A549 (cell line): ENCODE data around the gene AMN1. TPM values are rescaled to one million over a fixed set of nuclear protein-coding genes. Genes with fewer than 3 reads are reported as not detected.

Source experiments
- ATAC-seq, 2 experiments: fragments of 200-7000 bp in 1 of 2; fragments of >200 bp in 1 of 2; cut with Nextera tagmentation in 1 of 2; cut with Tn5 transposase in 1 of 2; 3 replicates each; pipeline versions ENCODE4 v1.8.0 to v1.9.1; 2018 to 2020; ENCODE audit warnings: mild to moderate bottlenecking in 1 of 2, moderate library complexity in 1 of 2
- CTCF ChIA-PET: fragments of 300-600 bp; sonication (Branson Sonifier 250); formaldehyde crosslinking; extraction: SDS; loops from one replicate; lab custom pipeline; 2021; ENCODE audit warnings: antibody characterized with exemption, inconsistent platforms; lab: Yijun Ruan, JAX
- POLR2A ChIA-PET: fragments of 350-600 bp; formaldehyde crosslinking; extraction: SDS; loops from one replicate; lab custom pipeline; 2021; ENCODE audit warnings: antibody characterized with exemption, inconsistent platforms; lab: Yijun Ruan, JAX
- DNase-seq, 2 experiments: peaks; one replicate each; pipeline versions ENCODE4 v3.0.0 to v3.0.0-alpha.2; 2011 to 2016; ENCODE audit warnings: low read depth in 1 of 2, low spot score in 1 of 2
- FAIRE-seq: peaks from 2 replicates; lab custom pipeline; 2011; peaks lifted over from hg19 to GRCh38; lab: Jason Lieb, UNC
- H3K27ac ChIP-seq, 2 experiments: fragments of >200 bp; sonication (Bioruptor Twin); formaldehyde crosslinking; 3 replicates each; pipeline ENCODE4 v1.5.1; 2016 to 2017
- H3K4me1 ChIP-seq: fragments of >200 bp; sonication (Bioruptor Twin); formaldehyde crosslinking; 3 replicates; pipeline ENCODE4 v1.6.1; 2016
- H3K4me2 ChIP-seq: fragments of >200 bp; sonication (Bioruptor Twin); formaldehyde crosslinking; 3 replicates; pipeline ENCODE4 v1.6.1; 2016
- H3K4me3 ChIP-seq: fragments of >200 bp; sonication (Bioruptor Twin); formaldehyde crosslinking; 3 replicates; pipeline ENCODE4 v1.5.1; 2016
- H3K9me3 ChIP-seq: fragments of >200 bp; sonication (Bioruptor Twin); formaldehyde crosslinking; 3 replicates; pipeline ENCODE4 v1.6.1; 2016
- BHLHE40 ChIP-seq: IDR thresholded peaks from 2 replicates; pipeline ENCODE4 v1.6.1; 2012; ENCODE audit warnings: low read depth, low read length, inconsistent platforms
- CBX8 ChIP-seq: fragments of 200-600 bp; sonication (generic); IDR thresholded peaks from 2 replicates; pipeline ENCODE4 v1.6.1; 2016
- CEBPB ChIP-seq, 2 experiments: fragments of >200 bp in 1 of 2; sonication (Bioruptor Twin) in 1 of 2; formaldehyde crosslinking in 1 of 2; IDR thresholded peaks; 2 replicates each; pipeline ENCODE4 v1.6.1; 2012 to 2016
- CHD4 ChIP-seq: fragments of 200-600 bp; sonication (generic); IDR thresholded peaks from 2 replicates; pipeline ENCODE4 v1.6.1; 2016; ENCODE audit warnings: antibody characterized with exemption, mild to moderate bottlenecking, borderline replicate concordance
- EHF ChIP-seq: fragments of 250-450 bp; sonication (Bioruptor Pico); IDR thresholded peaks from 2 replicates; pipeline ENCODE4 v1.5.0; 2020; ENCODE audit warnings: mild to moderate bottlenecking
- HOXB5 ChIP-seq: fragments of 250-450 bp; sonication (Bioruptor Pico); IDR thresholded peaks from 2 replicates; pipeline ENCODE4 v1.5.0; 2020; ENCODE audit warnings: mild to moderate bottlenecking, moderate library complexity
- KDM1A ChIP-seq: fragments of 200-600 bp; sonication (generic); IDR thresholded peaks from 2 replicates; pipeline ENCODE4 v1.6.1; 2016; ENCODE audit warnings: low read depth, mild to moderate bottlenecking
- KDM5A ChIP-seq: fragments of 200-600 bp; sonication (generic); IDR thresholded peaks from 2 replicates; pipeline ENCODE4 v1.6.1; 2016; ENCODE audit warnings: antibody characterized with exemption, mild to moderate bottlenecking
- MAZ ChIP-seq: fragments of 150-350 bp; IDR thresholded peaks from 2 replicates; pipeline ENCODE4 v1.6.1; 2014; ENCODE audit warnings: antibody characterized with exemption, low read depth, low read length, borderline replicate concordance
- NPAS2 ChIP-seq: fragments of 250-450 bp; sonication (Bioruptor Pico); IDR thresholded peaks from 2 replicates; pipeline ENCODE4 v1.8.0; 2022; ENCODE audit warnings: mild to moderate bottlenecking, moderate library complexity, borderline replicate concordance
- POLR2A ChIP-seq: IDR thresholded peaks from 2 replicates; pipeline ENCODE4 v1.6.1; 2012; ENCODE audit warnings: mild to moderate bottlenecking, low read length
- POLR2AphosphoS2 ChIP-seq: conservative IDR thresholded peaks from 2 replicates; pipeline ENCODE4 v1.6.1; 2012; ENCODE audit warnings: low read length, improper control_type of control experiment, inconsistent platforms
- RNF2 ChIP-seq: fragments of 200-600 bp; sonication (generic); IDR thresholded peaks from 2 replicates; pipeline ENCODE4 v1.6.1; 2016; ENCODE audit warnings: low read depth, mild to moderate bottlenecking, antibody characterized with exemption, moderate library complexity, borderline replicate concordance
- TP53 ChIP-seq: fragments of 250-450 bp; sonication (Bioruptor Pico); IDR thresholded peaks from 2 replicates; pipeline ENCODE4 v1.5.0; 2021; ENCODE audit warnings: mild to moderate bottlenecking, moderate library complexity
- ZC3H11A ChIP-seq: fragments of 450-650 bp; IDR thresholded peaks from 2 replicates; pipeline ENCODE4 v1.6.1; 2014; ENCODE audit warnings: antibody characterized with exemption, mild to moderate bottlenecking
- ZFP36 ChIP-seq: fragments of 450-650 bp; IDR thresholded peaks from 2 replicates; pipeline ENCODE4 v1.6.1; 2014; ENCODE audit warnings: borderline replicate concordance; ENCODE audit not compliant: partially characterized antibody
- WGBS: methylation state at CpG from one replicate; pipeline ENCODE4 v1.1.6; 2017; ENCODE audit errors: missing lambda C conversion rate; 5-methylcytosine and 5-hydroxymethylcytosine counted together
- polyA plus RNA-seq, 4 experiments: library from polyadenylated mRNA; depleted of rRNA in 3 of 4; stranded (reverse); fragments of >200 nt; fragmentation: RNase III in 1 of 4; extraction: RNeasy Plus Mini Kit Qiagen cat#74134 plus additional on column Dnase treatment in 1 of 4; gene quantifications; 2 replicates in 3 of 4; 3 replicates in 1 of 4; pipeline ENCODE4 v1.2.3, GENCODE V29; 2011 to 2017
- TF ChIP-seq, protein P1 (sequence below): IDR thresholded peaks from 2 replicates; pipeline ENCODE4 v1.6.1; 2012; ENCODE audit warnings: low read depth, borderline replicate concordance
- TF ChIP-seq, protein P2 (sequence below): fragments of 200-600 bp; sonication (generic); IDR thresholded peaks from 2 replicates; pipeline ENCODE4 v1.6.1; 2016; ENCODE audit warnings: antibody characterized with exemption, mild to moderate bottlenecking, moderate library complexity
- TF ChIP-seq, protein P3 (sequence below): IDR thresholded peaks from 2 replicates; pipeline ENCODE4 v1.6.1; 2012
- TF ChIP-seq, protein P4 (sequence below): fragments of >200 bp; sonication (Bioruptor Twin); formaldehyde crosslinking; IDR thresholded peaks from 3 replicates; pipeline ENCODE4 v1.6.1; 2016
- TF ChIP-seq, protein P5 (sequence below): IDR thresholded peaks from 2 replicates; pipeline ENCODE4 v1.6.1; 2012
- TF ChIP-seq, protein P6 (sequence below): fragments of >200 bp; sonication (Bioruptor Twin); formaldehyde crosslinking; IDR thresholded peaks from 2 replicates; pipeline ENCODE4 v1.6.1; 2016

AMN1 gene
- polyA plus RNA-seq, 2 of the 4 experiments (the other 2 are of a cell fraction): 18.5 to 53.3 TPM

DNA sequence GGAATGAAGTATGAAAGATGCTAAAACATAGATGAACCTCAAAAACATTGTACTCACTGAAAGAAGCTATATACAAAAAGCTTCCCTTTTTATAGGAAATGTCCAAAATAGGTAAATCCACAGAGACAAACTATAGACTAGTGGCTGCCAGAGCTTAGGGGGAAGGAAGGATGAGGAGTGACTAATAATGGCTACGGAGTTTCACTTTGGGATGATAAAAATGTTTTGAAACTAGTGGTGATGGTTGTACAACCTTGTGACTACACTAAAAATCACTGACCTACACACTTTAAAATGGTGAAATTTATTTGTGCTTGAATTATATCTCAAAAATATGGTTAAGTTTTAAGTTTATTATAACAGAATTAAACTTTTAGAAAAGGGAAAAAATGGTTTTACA is 37.1 kb upstream of the AMN1 start:
- POLR2A ChIA-PET: no interaction called here
- TF ChIP-seq RNF2: no peak
- no peak for TF ChIP-seq POLR2A
- TF ChIP-seq, protein P1, sequence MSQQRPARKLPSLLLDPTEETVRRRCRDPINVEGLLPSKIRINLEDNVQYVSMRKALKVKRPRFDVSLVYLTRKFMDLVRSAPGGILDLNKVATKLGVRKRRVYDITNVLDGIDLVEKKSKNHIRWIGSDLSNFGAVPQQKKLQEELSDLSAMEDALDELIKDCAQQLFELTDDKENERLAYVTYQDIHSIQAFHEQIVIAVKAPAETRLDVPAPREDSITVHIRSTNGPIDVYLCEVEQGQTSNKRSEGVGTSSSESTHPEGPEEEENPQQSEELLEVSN: no peak
- TF ChIP-seq, protein P2, sequence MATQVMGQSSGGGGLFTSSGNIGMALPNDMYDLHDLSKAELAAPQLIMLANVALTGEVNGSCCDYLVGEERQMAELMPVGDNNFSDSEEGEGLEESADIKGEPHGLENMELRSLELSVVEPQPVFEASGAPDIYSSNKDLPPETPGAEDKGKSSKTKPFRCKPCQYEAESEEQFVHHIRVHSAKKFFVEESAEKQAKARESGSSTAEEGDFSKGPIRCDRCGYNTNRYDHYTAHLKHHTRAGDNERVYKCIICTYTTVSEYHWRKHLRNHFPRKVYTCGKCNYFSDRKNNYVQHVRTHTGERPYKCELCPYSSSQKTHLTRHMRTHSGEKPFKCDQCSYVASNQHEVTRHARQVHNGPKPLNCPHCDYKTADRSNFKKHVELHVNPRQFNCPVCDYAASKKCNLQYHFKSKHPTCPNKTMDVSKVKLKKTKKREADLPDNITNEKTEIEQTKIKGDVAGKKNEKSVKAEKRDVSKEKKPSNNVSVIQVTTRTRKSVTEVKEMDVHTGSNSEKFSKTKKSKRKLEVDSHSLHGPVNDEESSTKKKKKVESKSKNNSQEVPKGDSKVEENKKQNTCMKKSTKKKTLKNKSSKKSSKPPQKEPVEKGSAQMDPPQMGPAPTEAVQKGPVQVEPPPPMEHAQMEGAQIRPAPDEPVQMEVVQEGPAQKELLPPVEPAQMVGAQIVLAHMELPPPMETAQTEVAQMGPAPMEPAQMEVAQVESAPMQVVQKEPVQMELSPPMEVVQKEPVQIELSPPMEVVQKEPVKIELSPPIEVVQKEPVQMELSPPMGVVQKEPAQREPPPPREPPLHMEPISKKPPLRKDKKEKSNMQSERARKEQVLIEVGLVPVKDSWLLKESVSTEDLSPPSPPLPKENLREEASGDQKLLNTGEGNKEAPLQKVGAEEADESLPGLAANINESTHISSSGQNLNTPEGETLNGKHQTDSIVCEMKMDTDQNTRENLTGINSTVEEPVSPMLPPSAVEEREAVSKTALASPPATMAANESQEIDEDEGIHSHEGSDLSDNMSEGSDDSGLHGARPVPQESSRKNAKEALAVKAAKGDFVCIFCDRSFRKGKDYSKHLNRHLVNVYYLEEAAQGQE: no peak
- TF ChIP-seq HOXB5 (CRISPR knock-in tag): no peak
- TF ChIP-seq, protein P3, sequence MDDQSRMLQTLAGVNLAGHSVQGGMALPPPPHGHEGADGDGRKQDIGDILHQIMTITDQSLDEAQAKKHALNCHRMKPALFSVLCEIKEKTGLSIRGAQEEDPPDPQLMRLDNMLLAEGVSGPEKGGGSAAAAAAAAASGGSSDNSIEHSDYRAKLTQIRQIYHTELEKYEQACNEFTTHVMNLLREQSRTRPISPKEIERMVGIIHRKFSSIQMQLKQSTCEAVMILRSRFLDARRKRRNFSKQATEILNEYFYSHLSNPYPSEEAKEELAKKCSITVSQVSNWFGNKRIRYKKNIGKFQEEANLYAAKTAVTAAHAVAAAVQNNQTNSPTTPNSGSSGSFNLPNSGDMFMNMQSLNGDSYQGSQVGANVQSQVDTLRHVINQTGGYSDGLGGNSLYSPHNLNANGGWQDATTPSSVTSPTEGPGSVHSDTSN: no peak
- Histone ChIP-seq H3K4me3 (no peak overlapping the region), H3K4me2 (no peak overlapping the region), H3K27ac (no peak overlapping the region), H3K4me1 (peaks cover 4% of the 10 kb centered on the region; the same call in 1 of the 3 replicates), H3K9me3 (no peaks in the 10 kb centered on the region)
- ATAC-seq (no peak), FAIRE-seq (no peak), DNase-seq (no peak)
- 94% methylated on average over 1 of the region's 1 CpG for WGBS
- CTCF ChIA-PET: no interaction called here

DNA sequence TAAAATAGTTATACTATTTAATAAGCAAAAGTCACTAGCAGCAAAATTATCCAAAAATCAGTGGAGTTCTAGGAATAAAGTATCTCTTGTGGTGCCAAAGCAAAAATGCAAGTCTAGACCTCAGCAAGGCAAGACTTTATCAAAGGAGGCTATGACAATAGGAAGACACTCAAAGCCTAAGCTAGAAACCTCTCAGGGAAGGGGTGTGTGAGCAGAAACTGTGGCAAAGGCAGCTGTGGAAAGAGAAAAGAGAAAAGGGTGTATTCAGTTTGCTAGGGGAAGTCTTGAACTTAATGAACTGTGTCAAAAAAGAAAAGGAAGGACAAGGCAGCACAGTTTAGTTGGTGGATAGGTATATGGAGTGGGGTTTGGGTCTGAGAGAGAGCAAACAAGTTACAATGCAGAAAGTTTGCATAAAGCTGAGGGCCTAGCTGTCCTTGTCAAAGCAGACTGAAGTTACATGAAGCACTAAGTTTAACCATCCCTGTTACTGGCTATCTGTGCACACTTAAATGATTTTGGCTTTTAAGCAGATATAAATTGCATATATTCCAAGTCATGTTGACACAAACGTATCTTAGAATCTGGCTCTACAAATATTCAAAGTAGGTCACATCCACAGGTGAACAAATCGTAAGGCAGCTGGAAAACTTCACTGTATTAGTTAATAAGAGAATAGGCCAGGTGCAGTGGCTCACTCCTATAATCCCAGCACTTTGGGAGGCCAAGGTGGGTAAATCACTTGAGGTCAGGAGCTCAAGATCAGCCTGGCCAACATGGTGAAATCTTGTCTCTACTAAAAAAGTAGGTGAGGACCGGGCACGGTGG is 31.0 kb upstream of the AMN1 start:
- peaks cover 17% of the 10 kb centered on the region for H3K4me1 ChIP-seq
- TF ChIP-seq KDM1A (no peak), CEBPB (IDR thresholded peaks at IDR 0.05) (no peak), ZC3H11A (no peak), KDM5A (no peak), ZFP36 (no peak), BHLHE40 (no peak), TP53 (CRISPR knock-in tag) (no peak), NPAS2 (CRISPR knock-in tag) (no peak), CHD4 (no peak), HOXB5 (CRISPR knock-in tag) (no peak), POLR2AphosphoS2 (no peak), EHF (CRISPR knock-in tag) (no peak), MAZ (no peak), CBX8 (no peak)
- TF ChIP-seq, protein P4, sequence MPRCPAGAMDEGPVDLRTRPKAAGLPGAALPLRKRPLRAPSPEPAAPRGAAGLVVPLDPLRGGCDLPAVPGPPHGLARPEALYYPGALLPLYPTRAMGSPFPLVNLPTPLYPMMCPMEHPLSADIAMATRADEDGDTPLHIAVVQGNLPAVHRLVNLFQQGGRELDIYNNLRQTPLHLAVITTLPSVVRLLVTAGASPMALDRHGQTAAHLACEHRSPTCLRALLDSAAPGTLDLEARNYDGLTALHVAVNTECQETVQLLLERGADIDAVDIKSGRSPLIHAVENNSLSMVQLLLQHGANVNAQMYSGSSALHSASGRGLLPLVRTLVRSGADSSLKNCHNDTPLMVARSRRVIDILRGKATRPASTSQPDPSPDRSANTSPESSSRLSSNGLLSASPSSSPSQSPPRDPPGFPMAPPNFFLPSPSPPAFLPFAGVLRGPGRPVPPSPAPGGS: no peak
- TF ChIP-seq, protein P5, sequence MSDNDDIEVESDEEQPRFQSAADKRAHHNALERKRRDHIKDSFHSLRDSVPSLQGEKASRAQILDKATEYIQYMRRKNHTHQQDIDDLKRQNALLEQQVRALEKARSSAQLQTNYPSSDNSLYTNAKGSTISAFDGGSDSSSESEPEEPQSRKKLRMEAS: no peak
- TF ChIP-seq, protein P6, sequence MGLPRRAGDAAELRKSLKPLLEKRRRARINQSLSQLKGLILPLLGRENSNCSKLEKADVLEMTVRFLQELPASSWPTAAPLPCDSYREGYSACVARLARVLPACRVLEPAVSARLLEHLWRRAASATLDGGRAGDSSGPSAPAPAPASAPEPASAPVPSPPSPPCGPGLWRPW: no peak
- TF ChIP-seq, protein P2: no peak
- DNase-seq: no peak
- H3K4me3 ChIP-seq: no peak overlapping the region
- peak; percentile 52 to 54; a peak in 4 of 6 replicates for ATAC-seq
- H3K9me3 ChIP-seq: no peaks in the 10 kb centered on the region
- no peak for FAIRE-seq
- no peak overlapping the region for H3K4me2 ChIP-seq
- POLR2A ChIA-PET: no interaction called here
- peak overlapping the region in 1 of 2 experiments; percentile 62; a peak in 3 of 6 replicates for H3K27ac ChIP-seq
- 85% methylated on average over 4 of the region's 4 CpGs for WGBS
- CTCF ChIA-PET: interaction anchor here (1.4 kb wide), 1 partner anchor 13 kb away, joined by 3 read pairs; no protein-coding TSS in a partner anchor
